Endothelial cell of umbilical vein (primary cell): ENCODE data around the gene VTI1A.

Experiments used
- EZH2 ChIP-seq: IDR thresholded peaks from 2 replicates; pipeline ENCODE4 v1.6.1; 2012; ENCODE audit warnings: borderline replicate concordance, low read depth, mild to moderate bottlenecking, moderate library complexity, low read length, inconsistent platforms; ENCODE audit not compliant: severe bottlenecking
- FOS ChIP-seq: IDR thresholded peaks from 2 replicates; pipeline ENCODE4 v1.6.1; 2011; ENCODE audit warnings: mild to moderate bottlenecking, low read length, moderate library complexity, borderline replicate concordance; ENCODE audit not compliant: insufficient read depth
- JUN ChIP-seq: IDR thresholded peaks from 2 replicates; pipeline ENCODE4 v1.6.1; 2011; ENCODE audit warnings: borderline replicate concordance, low read depth; ENCODE audit not compliant: insufficient read length, insufficient read depth
- MYC ChIP-seq: IDR thresholded peaks from one replicate; pipeline ENCODE4 v1.6.1; 2011; ENCODE audit warnings: mild to moderate bottlenecking, low read depth, low read length
- POLR2A ChIP-seq: IDR thresholded peaks from 2 replicates; pipeline ENCODE4 v1.6.1; 2012; ENCODE audit warnings: low read depth, mild to moderate bottlenecking, control low read depth, low read length
- POLR2AphosphoS5 ChIP-seq: IDR thresholded peaks from 2 replicates; pipeline ENCODE4 v1.6.1; 2012; ENCODE audit warnings: low read depth, mild to moderate bottlenecking, control low read depth, low read length, moderate library complexity; ENCODE audit not compliant: insufficient read depth
- TF ChIP-seq, protein P1 (sequence below), 2 donors: IDR thresholded peaks; 1 replicate in 1 of 2; 2 replicates in 1 of 2; pipeline ENCODE4 v1.5.1; 2011; ENCODE audit warnings: low read length in 2 of 2, mild to moderate bottlenecking in 2 of 2, moderate library complexity in 2 of 2, control low read depth in 1 of 2, inconsistent platforms in 1 of 2, low read depth in 1 of 2; ENCODE audit not compliant: insufficient read depth in 1 of 2; ENCODE audit errors: extremely low read depth in 1 of 2
- TF ChIP-seq, protein P2 (sequence below): IDR thresholded peaks from 2 replicates; pipeline ENCODE4 v1.6.1; 2011; ENCODE audit not compliant: insufficient read depth, insufficient read length

DNA sequence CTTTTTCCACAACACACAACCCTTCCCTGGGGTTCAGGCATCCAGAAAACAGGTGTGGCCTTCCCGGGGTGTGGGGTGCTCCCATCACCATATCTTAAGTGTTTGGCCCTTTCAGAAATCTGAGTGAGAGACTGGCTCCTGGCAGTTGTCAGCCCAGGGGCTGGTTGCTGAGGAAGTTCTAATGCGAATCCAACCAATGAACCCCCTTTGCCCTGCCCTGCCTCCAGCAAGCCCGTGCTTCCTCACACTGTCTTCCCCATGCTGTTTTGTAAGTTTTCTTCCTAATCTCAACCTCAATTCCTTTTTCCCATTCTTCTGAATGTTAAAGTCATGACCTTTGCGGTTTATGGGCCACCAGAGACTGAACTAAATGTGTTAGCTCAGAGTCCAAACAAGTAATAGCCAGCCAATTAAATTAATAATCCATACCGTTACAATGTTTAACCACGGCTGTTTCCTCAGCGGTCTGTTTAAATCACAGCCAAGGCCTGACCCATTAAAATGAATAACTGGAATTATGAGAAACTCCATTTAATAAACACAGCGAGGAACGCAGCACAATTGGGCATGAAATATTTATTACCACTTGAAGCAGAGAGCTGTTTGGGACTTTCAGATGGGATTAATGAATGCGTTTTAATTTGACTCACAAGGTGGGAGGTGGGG, 412.1 kb downstream of the VTI1A start:
- TF ChIP-seq, protein P1, sequence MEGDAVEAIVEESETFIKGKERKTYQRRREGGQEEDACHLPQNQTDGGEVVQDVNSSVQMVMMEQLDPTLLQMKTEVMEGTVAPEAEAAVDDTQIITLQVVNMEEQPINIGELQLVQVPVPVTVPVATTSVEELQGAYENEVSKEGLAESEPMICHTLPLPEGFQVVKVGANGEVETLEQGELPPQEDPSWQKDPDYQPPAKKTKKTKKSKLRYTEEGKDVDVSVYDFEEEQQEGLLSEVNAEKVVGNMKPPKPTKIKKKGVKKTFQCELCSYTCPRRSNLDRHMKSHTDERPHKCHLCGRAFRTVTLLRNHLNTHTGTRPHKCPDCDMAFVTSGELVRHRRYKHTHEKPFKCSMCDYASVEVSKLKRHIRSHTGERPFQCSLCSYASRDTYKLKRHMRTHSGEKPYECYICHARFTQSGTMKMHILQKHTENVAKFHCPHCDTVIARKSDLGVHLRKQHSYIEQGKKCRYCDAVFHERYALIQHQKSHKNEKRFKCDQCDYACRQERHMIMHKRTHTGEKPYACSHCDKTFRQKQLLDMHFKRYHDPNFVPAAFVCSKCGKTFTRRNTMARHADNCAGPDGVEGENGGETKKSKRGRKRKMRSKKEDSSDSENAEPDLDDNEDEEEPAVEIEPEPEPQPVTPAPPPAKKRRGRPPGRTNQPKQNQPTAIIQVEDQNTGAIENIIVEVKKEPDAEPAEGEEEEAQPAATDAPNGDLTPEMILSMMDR (IDR thresholded peaks at IDR 0.05; ENCODE audit: extremely low read depth in 1 of 2, insufficient read depth in 1 of 2, low read depth in 1 of 2, low read length in 2 of 2), result no peak
- TF ChIP-seq POLR2A (no peak), EZH2 (no peak), MYC (no peak), FOS (no peak), POLR2AphosphoS5 (no peak), JUN (no peak)
- TF ChIP-seq, protein P2, sequence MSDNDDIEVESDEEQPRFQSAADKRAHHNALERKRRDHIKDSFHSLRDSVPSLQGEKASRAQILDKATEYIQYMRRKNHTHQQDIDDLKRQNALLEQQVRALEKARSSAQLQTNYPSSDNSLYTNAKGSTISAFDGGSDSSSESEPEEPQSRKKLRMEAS, result no peak
